HG03095 (cell line): Measurements from ENCODE around the gene NSUN6.

Experiments used
- ATAC-seq: cut with Tn5 transposase; IDR thresholded peaks from one replicate; pipeline ENCODE4 v1.9.1; 2021; ENCODE audit warnings: moderate library complexity; ENCODE audit not compliant: unreplicated experiment

The NSUN6 gene

DNA sequence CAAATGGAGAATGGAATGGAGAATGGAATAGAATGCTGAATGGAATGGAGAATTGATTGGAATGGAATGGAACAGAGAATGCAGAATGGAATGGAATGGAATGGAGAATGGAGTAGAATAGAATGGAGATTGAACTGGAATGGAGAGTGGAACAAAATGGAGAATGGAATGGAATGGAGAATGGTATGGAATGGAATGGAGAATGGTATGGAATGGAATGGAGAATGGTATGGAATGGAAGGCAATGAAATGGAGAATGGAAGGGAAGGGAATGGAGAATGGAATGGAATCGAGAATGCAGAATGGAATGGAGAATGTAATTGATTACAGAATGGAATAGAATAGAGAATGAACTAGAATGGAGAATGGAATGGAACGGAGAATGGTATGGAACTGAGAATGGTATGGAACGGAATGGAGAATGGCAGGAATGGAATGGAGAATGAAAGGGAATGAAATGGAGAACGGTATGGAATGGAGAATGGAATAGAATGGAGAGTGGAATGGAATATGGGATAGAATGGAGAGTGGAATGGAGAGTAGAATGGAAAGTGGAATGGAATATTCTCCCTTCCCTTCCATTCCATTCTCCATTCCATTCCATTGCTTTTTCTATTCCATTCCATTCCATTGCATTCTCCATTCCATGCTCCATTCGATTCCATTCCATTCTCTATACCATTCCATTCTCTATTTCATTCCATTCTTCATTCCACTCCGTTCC lies 88.2 kb downstream of the NSUN6 start:
- no peak for ATAC-seq

DNA sequence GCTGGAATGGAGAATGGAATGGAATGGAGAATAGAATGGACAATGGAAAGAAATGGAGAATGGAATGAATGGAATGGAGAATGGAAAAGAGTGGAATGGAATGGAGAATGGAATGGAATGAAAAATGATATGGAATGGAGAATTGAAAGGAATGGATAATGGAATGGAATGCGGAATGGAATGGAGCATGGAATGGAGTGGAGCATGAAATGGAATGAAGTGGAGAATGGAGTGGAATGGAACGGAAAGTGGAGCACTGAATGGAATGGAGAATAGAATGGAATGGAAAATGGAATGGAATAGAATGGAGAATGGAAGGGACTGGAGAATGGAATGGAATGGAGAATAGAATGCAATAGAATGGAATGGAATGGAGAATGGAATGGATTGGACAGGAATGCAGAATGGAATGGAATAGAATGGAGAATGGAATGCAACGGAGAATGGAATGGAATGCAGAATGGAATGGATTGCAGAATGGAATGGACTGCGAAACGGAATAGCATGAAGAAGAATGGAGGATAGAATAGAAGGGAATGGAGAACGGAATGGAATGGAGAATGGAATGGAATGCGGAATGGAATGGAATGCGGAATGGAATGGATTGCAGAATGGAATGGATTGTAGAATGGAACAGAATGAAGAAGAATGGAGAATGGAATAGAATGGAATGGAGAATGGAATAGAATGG lies 89.4 kb downstream of the NSUN6 start:
- no peak for ATAC-seq

DNA sequence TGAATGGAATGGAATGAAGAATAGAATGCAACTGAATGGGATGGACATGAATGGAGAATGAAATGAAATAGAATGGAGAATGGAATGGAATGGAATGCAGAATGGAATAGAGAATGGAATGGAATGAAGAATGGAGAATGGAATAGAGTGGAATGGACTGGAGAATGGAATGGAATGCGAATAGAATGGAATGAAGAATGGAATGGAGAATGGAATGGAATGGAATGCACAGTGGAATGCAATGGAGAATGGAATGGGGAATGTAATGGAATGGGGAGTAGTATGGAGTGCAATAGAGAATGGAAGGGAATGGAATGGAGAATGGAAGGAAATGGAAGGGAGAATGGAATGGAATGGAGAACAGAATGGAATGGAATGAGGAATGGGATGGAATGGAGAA lies 93.4 kb downstream of the NSUN6 start:
- ATAC-seq = no peak

DNA sequence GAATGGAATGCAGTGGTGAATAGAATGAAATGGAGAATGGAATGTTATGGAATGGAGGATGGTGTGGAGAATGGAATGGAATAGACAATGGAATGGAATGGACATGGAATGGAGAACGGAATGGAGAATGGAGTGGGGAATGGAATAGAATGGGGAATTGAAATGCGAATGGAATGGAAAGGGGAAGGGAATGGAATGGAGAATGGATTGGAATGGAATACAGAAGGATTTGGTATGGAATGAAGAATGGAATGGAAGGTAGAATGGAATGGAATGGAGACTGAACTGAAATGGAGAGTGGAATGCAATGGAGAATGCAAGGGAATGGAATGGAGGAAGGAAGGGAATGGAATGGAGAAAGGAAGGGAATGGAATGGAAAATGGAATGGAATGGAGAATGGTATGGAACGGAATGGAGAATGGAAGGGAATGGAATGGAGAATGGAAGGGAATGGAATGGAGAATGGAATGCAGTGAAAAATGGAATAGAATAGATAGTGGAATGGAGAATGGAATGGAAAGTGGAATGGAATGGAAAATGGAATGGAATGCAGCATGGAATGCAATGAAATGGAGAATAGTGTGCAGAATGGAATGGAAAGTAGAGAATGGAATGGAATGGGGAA lies 94.8 kb downstream of the NSUN6 start:
- ATAC-seq = no peak

DNA sequence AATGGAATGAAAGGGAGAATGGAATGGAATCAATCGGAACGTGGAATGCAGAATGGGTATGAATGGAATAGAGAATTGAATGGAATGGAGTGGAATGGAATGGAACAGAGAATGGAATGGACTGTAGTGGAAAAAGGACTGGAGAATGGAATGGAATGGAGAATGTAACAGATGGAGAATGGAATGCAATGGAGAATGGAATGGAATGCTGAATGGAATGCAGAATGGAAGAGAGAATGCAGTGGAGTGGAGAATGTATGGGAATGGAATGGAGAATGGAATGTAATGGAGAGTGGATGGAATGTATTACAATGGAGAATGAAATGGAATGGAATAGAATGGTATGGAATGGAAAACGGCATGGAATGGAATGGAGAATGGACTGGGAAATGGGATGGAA lies 96.9 kb downstream of the NSUN6 start:
- ATAC-seq = no peak

DNA sequence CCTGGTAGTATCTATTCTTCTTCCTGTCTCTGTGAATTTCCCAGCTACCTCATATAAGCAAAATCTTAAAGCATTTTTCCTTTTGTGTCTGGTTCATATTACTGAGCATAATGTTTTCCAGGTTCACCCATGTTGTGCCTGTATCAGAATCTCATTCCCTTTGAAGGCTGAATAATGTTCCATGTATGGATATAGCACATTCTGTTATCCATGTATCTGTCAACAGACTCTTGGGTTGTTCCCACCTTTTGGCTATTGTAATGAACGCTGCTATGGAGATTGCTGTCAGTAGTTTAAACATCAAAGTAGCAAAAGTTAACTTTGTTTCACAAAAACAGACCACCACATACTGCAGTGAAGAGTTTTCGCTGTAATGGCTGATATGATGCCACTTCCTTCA lies 99.9 kb downstream of the NSUN6 start:
- ATAC-seq = no peak

DNA sequence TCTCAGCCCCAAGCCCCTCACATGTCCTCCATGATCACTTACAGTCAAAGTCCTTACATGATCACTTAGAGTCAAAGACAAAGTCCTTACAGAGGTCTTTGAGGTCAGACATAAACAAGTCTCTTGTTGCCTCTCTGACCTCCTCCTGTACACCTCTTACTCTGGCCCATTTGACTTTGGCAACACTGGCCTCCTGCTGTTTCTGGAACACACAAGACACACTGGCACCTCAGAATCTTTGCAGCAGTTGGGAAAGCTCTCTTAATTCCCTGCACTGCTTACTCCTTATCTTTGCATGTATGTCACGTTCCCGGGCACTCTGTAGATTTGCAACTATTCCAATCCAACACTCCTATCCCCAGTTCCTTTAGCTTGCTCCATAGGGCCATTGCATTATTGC lies 102.3 kb downstream of the NSUN6 start:
- no peak for ATAC-seq

DNA sequence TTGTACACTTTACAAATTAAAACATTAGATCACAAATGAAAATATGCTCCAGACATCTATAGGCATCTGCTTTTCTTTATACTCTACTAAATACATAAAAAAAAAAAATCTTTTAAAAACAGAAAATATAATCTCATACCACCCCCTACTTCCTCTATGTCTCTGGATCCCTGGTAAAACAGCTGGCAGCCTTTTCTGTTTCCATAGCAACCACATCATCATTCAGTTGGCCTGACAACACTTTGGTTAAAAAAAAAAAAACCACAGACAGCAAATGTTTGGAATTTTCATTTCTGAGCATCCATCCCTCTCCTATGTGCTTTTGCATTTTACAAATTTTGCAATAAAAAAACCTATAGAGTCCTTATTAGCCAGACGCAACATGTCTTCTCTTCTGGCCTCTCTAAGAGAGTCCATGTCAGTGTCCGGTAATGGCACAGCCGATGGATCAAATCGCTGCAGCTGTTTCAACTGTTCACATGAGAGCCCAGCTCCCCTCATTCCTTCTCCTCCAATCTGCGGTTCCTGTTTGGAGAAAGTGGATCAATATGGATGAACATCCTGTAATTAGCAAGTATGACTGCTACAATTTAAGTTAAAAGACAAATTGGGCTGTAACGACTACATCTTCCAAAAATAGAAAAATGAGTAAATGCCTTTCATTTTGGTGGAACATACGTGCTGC lies 105.6 kb downstream of the NSUN6 start:
- ATAC-seq = no peak

DNA sequence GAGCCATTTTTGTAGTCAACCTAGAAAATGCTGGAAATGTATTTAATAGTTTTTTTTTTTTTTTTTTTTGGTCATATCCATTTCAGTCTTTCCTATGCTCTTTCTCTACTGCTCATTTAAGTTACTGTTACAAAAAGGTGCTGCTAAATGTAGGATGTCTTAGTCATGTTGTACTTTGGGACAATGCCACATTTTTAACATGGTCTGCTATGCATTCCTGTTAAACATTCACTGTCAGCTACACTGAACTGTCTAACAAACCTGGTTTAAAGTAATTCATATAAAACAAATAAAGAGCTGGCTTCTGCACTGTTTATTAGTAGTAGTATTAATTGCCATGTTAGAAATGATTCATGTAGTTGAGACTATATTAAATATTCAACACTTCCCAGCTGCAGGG lies 108.6 kb downstream of the NSUN6 start:
- no peak for ATAC-seq

DNA sequence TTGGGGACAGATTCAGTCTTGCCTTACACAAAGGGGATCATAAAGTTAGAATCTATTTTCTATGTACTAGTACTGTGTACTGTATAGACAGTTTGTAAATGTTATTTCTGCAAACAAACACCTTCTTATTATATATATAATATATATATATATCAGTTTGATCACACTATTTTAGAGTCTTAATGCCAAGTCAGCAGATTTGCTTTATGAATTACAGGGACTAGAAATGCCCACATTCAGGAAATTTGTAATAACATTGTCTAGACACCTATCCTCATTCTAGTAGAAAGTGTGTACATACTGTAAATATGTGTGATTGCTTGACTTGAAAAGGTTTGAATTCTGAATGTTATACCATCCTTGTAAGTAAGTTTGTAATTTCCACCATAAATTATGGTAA lies 111.2 kb downstream of the NSUN6 start:
- ATAC-seq = no peak

DNA sequence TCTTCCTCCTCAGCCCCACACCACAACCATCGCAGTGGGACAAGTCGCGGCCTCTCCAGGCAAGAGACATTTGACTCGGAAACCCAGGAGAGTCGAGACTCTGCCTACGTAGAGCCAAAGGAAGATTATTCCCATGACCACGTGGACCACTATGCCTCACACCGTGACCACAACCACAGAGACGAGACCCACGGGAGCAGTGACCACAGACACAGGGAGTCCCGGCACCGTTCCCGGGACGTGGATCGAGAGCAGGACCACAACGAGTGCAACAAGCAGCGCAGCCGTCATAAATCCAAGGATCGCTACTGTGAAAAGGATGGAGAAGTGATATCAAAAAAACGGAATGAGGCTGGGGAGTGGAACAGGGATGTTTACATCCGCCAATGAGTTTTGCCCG lies 112.1 kb downstream of the NSUN6 start:
- no peak for ATAC-seq

DNA sequence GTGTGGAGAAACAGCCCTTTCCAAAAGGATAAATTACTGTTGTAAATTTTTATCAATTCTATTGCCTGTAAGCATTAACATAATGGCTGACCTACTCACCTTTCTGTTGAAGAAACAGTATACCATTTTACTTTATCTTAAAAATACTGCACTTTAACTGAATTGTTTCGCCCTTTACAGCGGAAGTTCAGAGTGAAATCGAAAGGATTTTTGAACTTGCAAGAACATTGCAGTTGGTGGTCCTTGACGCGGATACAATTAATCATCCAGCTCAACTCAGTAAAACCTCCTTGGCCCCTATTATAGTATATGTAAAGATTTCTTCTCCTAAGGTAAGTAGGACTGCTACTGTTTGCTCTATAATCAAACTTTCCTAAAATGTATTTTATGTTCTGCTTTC lies 117.5 kb downstream of the NSUN6 start:
- no peak for ATAC-seq

DNA sequence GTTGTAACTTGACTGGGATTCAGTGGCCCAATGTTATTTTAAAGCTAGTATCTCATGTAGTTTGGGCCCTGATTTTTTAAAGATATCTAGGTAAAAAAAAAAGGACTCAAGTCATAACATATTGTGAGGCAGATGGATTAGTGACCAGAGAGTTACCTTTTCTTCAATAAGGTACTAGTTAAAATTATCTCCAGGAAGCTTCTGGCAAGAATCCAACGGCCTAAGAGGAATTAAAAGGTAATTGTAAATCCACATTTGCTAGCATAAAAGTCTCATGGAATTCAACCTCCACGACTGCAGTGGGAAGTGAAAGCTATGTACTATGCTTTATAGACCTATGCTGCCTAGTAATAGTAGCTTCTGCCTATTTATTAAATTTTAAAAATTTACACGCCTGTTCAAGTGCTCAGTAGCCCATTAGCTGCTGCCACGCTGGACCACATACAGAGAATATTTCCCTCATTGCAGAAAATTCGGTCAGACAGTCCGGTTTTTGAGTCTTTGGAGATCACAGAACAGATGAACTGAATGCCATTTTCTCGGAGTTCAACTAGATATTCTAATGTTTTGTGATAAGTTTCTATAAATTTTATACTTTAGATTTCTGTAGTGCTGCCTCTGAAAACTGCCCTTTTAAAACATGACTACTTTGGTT lies 118.4 kb downstream of the NSUN6 start:
- no peak for ATAC-seq

DNA sequence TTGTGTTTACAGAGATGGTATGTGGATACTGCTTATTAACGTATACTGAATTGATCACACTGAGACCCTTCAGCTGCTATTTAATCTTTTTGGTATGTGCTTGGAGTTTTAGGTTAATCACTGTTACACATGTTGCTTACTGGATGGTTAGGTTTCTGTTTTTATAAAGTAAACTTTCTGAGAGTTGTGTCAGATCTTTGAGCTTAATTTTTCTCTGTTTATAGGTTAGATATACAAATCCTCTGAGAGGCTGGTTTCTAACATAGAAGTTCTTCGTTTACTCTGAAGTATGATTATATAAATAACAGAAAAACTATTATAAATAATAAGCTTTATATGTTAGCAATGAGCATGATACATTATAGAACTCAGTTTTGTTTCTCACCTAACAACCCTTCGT lies 123.1 kb downstream of the NSUN6 start:
- no peak for ATAC-seq

DNA sequence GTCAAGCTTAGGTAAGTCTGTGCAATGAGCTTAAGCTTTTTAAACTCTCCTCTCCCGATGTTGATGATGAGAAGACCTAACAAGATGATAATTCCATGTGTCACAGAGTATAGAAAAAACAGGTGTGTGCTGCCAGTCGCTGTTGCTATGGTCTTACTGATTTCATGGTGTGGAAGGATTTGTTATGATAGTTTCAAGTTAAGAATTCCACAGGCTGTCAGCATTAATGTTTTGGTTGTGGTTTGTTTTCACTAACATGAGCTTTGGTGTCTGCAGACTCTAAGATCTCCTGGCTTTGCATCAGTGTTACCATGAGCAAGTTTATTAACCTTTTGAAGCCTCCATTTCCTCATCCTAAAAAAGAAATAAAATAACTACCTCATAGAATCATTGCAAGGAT lies 123.7 kb downstream of the NSUN6 start:
- ATAC-seq = no peak

DNA sequence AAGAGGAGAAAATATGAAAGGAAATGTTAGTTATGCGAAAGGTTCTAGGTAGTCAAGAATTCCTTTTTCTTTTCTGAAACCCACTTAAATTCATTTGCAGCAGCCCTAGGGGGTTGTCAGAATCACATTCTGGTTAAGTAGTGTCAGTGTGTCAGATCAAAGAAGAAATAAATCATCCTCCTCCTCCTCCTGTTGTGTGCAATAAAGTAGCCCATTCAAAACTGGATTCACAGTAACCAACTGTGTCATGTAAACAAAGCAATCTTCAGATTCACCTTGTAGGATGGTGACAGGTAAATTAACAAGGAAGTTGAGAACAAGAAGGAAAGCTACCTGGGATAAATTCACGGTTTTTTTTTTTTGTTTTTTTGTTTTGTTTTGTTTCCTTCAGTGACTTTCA lies 127.5 kb downstream of the NSUN6 start:
- no peak for ATAC-seq

DNA sequence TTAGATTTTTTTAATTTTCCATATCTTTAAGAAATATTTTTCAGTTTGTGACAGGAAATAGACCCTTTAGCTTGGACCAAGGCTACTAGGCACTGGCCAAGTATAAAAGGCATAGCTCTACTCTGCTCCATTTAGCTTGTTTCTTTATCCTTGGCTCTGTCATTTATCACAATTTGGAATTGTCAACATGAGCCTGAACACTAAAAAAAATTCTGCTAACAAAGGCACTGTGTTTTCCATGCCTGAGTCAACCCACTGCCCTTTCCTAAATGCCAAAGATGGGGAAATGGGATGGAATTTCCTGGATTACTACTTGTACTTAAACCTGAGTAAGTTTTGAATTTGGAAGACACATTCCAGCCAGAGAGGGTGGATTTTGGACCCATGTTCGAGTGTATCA lies 128.4 kb downstream of the NSUN6 start:
- no peak for ATAC-seq

DNA sequence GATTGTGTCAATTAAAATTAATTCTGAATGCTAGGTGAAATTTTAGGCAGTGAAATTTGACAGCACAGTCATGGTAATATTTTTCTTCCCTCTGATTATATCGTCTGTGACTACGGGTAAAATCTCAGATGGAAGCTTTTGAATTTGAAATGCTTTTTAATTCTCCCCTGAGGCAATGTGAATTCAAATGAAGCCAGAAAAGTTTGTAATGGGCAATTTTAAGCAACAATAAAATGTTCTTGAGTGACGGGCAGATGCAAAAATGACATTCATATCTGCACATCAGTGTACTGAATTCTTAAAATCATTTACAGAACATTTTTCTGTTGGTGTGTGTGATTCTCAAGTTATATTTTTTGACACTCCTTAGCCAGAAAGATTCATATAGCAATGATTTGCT lies 134.5 kb downstream of the NSUN6 start:
- ATAC-seq = no peak

DNA sequence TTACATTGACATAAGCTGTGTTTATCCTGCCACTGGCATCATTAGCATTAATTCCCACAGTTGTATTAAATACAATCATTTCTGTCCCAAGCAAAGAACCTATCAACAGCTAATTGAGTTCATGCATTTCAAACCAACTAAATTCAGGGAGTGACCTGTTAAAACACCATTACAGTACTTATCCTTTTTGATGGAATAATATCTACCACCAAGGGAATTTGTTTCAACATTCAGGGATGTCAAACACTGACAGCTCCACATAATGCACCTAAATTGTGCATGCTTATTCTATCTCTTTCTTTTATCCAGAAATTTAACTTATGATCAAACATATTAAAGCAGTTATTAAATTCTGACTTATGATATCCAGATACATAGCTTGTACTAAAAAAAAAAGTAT lies 136.8 kb downstream of the NSUN6 start:
- ATAC-seq = no peak

DNA sequence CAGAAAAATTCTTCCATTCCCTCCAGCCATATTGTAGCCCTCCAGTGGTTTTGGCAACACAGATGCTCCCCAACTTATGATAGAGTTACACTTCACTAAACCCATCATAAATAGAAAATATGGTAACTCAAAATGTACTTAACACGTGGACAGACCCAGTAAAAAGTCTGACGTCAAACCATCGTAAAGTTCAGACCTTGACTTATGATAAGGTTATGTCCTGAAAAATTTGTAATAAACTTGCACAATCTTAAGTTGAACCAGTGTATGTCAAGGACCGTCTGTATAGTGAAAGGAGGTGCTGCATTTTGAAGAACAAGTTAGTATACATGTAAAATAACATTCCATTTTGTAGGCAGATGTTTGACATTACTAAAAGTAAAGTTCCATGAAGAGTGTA lies 142.8 kb downstream of the NSUN6 start:
- ATAC-seq = no peak

DNA sequence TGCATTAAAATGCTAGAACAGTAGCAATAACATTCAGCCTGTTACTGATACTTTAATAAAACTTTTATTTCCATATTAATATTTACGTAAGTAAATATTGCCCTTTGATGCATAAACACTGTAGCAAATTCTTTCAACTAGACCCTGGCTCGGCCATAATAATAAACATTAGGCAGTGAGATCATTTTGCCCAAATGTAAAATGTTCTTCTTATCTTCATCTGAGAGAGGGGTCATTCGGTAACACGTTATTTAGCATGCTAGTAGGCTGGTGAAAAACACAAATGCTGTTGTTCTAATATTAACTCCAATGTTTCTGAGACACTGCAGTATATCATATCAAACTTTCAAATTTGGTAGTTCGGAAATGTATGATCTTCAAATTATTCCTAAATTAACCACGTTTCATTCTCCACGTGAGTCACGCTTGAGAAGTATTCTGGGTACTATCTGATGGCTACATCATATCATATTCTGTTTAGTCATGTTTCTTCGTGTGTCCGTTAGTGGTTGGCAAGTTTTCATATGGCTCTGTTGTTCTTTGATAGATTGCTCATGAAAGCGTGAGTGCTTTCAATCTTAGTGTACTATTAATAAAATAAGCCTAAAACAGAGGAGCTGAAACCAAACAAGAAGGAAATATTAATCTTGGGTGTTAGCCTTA lies 145.8 kb downstream of the NSUN6 start:
- no peak for ATAC-seq
